Measurements from ENCODE around the gene TP73.
"Not testable (repeated sequence)": the region's sequence is repeated elsewhere in the genome, so short reads cannot be mapped to it uniquely, and the experiment has no call there.

The TP73 gene

DNA sequence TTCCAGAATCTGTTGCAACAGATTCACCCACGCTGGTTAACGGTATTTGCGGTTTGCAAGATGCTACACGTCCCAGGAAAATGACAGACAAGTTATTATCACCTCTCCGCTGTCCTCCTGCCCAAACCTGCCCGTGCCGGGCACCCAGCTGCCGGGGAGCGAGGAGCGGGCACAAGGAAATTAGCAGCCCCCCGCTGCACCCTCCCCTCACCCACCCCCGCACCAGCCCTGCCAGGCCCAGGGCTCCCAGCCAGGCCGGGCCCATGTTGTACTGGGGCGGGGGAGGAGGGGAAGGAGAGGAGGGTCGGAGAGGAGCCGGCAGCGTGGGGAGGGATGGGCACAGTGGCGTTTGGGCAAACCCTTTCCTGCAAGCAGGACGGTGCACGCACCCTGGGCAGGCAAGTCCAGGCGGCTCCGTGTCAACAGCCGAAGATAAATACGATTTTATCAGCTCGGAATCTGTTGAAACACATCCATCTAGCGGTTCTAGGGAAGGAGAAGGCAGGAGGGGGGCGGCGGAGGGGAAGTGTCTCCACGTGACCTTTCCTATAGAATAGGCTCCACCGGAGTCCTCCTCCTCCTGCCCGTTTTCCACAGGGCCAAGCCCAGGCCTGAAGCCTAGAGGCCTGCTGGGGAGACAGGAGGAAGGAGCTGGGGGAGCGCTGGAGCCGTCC lies 64.9 kb downstream of the TP73 start:
- no peak overlapping the region for H3K4me3 ChIP-seq (replicated peaks; ENCODE audit: low read depth, low read length)
- TF ChIP-seq CTCF (IDR thresholded peaks at IDR 0.05; ENCODE audit: low read depth, low read length, missing control alignments) = no peak
- no peak for DNase-seq (ENCODE audit: extremely low read depth, low read depth)

DNA sequence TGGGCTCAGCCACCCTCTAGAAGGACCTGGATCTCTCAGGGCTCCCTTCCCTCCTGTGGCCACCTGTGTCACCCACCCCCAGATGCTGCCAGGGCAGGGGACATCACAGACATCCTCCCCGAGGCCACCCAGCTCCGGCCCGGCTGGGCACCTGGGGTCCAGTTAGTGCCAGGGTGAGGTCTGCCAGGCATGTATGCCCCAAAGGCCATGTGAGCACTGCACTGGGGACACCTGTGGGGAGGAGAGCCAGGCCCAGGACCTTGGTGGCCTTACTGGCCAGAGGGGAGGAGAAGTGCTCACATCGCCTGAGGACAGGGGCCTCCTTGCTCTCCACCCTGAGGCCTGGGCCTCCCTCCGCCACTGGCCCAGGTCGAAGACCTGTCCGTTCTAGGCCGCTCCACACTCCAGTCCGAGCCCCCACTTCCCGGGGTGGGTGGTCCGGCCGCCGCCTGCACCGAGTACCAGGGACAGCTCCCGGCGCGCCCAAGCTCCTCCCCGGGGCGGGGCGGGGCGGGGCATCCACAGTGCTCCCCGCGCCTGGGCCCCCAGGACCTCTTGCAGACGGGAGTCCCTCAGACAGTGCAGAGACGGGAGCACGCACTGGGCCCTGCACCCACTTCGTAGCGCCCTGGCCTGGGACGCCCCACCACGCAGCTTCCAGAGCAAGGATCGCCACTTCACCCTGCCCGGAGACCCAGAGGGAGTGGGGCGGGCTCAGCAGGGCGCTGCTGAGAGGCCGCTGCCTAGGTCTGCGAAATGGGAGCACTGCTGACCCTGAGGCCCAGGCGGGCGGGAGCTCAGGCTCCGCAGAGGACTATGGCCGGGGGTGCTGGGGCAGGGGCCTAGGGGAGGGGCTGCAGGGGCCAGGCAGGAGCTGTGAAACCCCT lies 65.6 kb downstream of the TP73 start:
- TF ChIP-seq CTCF (IDR thresholded peaks at IDR 0.05; ENCODE audit: low read depth, low read length, missing control alignments) = no peak
- no peak for DNase-seq (ENCODE audit: extremely low read depth, low read depth)
- no peak overlapping the region for H3K4me3 ChIP-seq (replicated peaks; ENCODE audit: low read depth, low read length)

DNA sequence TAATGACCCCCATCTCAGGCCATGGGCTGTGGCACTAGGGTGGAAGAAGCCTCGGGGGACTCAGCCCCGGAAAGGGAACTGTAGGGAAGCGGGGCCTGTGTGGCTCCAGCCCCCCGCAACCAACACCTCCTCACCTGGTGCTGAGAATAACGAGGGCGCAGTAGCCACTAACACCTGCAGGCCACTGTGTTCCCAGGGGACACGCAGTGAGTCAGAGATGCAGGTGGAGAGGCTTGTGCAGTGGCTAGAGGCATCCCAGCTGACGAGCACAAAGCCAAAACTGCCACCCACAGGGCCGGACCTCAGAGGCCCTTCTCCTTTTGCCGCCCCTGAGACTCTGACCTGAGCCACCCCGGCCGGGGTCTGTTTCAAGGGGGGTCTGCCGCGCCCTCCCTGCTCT lies 66.4 kb downstream of the TP73 start:
- TF ChIP-seq CTCF (IDR thresholded peaks at IDR 0.05; ENCODE audit: low read depth, low read length, missing control alignments) = no peak
- DNase-seq (ENCODE audit: extremely low read depth, low read depth) = no peak

GRCh38 chr1:3721955-3722465 lies 69.7 kb downstream of the TP73 start:
- no peak for DNase-seq (ENCODE audit: extremely low read depth, low read depth)
- no peak for TF ChIP-seq CTCF (IDR thresholded peaks at IDR 0.05; ENCODE audit: low read depth, low read length, missing control alignments)
- no peak overlapping the region for H3K4me3 ChIP-seq (replicated peaks; ENCODE audit: low read depth, low read length)

More for the DNA sequence above, 66.4 kb downstream of the TP73 start:
- H3K4me3 ChIP-seq (replicated peaks; ENCODE audit: low read depth, low read length) = no peak overlapping the region

GRCh38 chr1:3722846-3723245 lies 70.5 kb downstream of the TP73 start:
- H3K4me3 ChIP-seq (replicated peaks; ENCODE audit: low read depth, low read length) = no peak overlapping the region
- TF ChIP-seq CTCF (IDR thresholded peaks at IDR 0.05; ENCODE audit: low read depth, low read length, missing control alignments) = no peak
- DNase-seq (ENCODE audit: extremely low read depth, low read depth) = no peak

DNA sequence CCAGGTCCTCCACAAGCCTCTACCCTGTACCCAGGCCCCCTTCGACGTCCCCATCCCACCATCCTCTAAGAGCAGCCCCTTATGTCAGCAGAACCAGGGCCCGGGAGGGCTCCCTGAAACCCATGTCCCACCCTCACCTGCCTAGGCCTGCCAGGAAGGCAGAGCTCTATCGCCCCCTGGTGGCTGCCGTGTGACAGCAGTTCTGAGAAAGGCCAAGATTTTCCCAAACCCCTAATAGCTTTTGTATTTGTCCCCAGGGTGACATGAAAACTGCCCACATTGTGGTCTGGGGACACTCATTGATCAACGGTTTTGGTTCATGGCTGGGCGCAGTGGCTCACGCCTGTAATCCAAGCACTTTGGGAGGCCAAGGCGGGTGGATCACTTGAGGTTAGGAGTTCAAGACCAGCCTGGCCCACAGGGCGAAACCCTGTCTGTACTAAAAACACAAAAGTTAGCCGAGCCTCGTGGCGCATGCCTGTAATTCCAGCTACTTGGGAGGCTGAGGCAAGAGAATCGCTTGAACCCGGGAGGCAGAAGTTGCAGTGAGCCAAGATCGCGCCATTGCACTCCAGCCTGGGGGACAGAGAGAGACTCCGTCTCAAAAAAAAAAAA lies 72.2 kb downstream of the TP73 start:
- DNase-seq (ENCODE audit: extremely low read depth, low read depth) = not testable (repeated sequence)

More for the DNA sequence above, 72.2 kb downstream of the TP73 start:
- not testable (repeated sequence) for H3K4me3 ChIP-seq (replicated peaks; ENCODE audit: low read depth, low read length)
- peak; percentile 98 for TF ChIP-seq CTCF (IDR thresholded peaks at IDR 0.05; ENCODE audit: low read depth, low read length, missing control alignments)

Measured in HFF-Myc (cell line).